ENCODE measurements around the gene MKKS. TPM values are rescaled to one million over a fixed set of nuclear protein-coding genes. Genes with fewer than 3 reads are reported as not detected.
A peak's percentile ranks its signal among the peaks of the same experiment; 100 is the strongest.

Gene MKKS
- total RNA-seq (ENCODE audit: unreplicated experiment): 10.6 TPM
- long read RNA-seq, full-length matches to known transcripts: 9 of 37 reads
- long read RNA-seq, partial matches to known transcripts: 21 of 37 reads
- long read RNA-seq, other reads (novel, unspliced or antisense): 7 of 37 reads

DNA sequence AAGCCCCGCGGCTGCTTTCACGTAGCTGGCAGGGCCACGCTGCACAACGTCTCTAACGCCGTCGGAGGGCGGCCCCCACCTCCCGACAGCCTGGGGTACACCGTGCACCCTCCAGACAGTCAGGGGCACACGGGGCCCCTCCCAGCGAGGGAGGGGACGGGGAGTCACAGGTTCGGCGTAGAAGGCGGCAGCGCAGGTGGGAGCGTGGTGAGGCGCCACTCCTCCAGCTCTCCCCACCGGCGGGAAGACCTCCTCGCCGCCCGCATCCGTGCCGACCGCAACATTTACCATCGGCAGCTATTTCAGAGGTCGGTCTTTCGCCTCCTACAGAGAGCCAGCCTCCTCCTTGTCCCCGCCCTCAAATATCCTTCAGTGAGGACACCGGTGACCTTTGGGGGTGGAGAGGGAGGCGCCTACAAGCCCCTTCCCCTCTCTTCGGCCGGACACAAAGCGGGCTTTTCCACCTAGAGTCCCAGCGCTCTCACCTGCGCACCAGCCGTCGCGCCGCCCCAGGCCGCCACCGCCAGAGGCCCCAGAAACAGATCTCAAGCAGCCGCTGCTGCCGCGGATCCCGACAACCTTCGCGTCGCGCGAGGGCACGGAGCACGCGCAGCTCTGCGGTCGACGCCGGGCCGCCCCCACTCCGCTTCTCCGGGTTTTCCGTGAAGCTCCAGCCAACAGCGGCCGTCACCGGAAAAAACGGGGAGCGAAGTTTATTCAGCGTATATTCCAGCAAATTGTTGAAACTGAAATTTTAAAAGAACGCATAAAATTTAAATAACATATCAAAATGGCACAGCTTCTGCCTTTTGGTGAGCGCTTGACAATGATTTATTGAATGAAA is at the start of gene MKKS:
Gene MKKS, minus strand, starts transcription at position 600 of the 844 bp plus-strand sequence. CDS start 20,708 bp downstream, outside the sequence.
- Mint-ChIP-seq H3K27ac (ENCODE audit: unreplicated experiment) (peak within 1 kb of the TSS; percentile 92), H3K9me3 (ENCODE audit: unreplicated experiment) (no peaks in the 10 kb centered on the region), H3K27me3 (ENCODE audit: unreplicated experiment) (peaks cover 8% of the 10 kb centered on the region), H3K4me1 (ENCODE audit: unreplicated experiment) (peaks cover 22% of the 10 kb centered on the region), H3K36me3 (ENCODE audit: low read depth, unreplicated experiment) (no peaks in the 10 kb centered on the region), H3K4me3 (ENCODE audit: unreplicated experiment) (peak within 1 kb of the TSS; percentile 90)
- TF ChIP-seq, protein P1, sequence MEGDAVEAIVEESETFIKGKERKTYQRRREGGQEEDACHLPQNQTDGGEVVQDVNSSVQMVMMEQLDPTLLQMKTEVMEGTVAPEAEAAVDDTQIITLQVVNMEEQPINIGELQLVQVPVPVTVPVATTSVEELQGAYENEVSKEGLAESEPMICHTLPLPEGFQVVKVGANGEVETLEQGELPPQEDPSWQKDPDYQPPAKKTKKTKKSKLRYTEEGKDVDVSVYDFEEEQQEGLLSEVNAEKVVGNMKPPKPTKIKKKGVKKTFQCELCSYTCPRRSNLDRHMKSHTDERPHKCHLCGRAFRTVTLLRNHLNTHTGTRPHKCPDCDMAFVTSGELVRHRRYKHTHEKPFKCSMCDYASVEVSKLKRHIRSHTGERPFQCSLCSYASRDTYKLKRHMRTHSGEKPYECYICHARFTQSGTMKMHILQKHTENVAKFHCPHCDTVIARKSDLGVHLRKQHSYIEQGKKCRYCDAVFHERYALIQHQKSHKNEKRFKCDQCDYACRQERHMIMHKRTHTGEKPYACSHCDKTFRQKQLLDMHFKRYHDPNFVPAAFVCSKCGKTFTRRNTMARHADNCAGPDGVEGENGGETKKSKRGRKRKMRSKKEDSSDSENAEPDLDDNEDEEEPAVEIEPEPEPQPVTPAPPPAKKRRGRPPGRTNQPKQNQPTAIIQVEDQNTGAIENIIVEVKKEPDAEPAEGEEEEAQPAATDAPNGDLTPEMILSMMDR (IDR thresholded peaks at IDR 0.05; ENCODE audit: unreplicated experiment): no peak
- DNase-seq (ENCODE audit: low spot score): peak; percentile 89

DNA sequence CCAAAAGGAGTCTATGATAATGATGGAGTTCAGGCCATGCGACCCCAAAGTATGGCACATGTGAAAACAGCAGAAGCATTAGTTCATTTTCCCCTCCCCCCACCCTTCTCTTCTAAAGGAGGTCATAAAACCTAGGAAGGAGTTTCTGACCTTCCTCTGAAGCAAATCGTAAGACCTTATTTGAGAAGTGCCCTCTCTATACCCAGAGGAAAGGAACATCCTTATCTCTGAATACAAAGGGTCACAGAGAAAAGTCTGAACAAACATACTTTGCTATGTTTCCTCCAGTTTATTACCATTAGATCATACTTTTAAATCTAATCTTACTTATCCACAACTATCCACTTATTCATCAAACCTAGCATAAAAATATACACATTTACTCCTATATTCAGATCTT is 49.7 kb upstream of the MKKS start:
- no peak for DNase-seq (ENCODE audit: low spot score)
- Mint-ChIP-seq H3K27me3 (ENCODE audit: unreplicated experiment) (no peaks in the 10 kb centered on the region), H3K4me3 (ENCODE audit: unreplicated experiment) (no peak overlapping the region), H3K4me1 (ENCODE audit: unreplicated experiment) (peaks cover 28% of the 10 kb centered on the region), H3K36me3 (ENCODE audit: low read depth, unreplicated experiment) (no peaks in the 10 kb centered on the region), H3K27ac (ENCODE audit: unreplicated experiment) (peak overlapping the region; percentile 21), H3K9me3 (ENCODE audit: unreplicated experiment) (no peaks in the 10 kb centered on the region)
- TF ChIP-seq, protein P1 (IDR thresholded peaks at IDR 0.05; ENCODE audit: unreplicated experiment): no peak

DNA sequence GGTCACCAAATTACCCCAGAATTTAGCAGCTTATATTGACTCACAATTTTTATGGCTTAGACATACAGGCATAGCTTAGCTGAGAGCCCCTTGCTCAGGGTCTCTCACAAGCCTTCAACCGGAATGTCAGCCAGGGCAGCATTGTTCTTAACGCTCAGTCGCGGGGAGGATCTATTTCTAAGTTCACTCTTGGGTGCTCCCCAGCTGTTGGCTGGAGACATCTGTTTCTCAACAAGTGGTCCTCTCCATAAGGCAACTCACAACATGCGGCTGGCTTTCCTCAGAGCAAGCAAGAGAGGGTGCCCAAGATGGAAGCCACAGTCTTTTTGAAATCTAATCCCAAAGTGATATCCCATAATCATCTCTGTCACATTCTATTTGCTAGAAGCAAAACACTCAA is 47.7 kb upstream of the MKKS start:
- TF ChIP-seq, protein P1 (IDR thresholded peaks at IDR 0.05; ENCODE audit: unreplicated experiment): no peak
- Mint-ChIP-seq H3K27ac (ENCODE audit: unreplicated experiment) (no peak overlapping the region), H3K4me3 (ENCODE audit: unreplicated experiment) (no peak overlapping the region), H3K36me3 (ENCODE audit: low read depth, unreplicated experiment) (no peaks in the 10 kb centered on the region), H3K4me1 (ENCODE audit: unreplicated experiment) (peaks cover 18% of the 10 kb centered on the region), H3K27me3 (ENCODE audit: unreplicated experiment) (no peaks in the 10 kb centered on the region), H3K9me3 (ENCODE audit: unreplicated experiment) (no peaks in the 10 kb centered on the region)
- DNase-seq (ENCODE audit: low spot score): no peak

- H3K9me3 Mint-ChIP-seq (ENCODE audit: unreplicated experiment): no peaks in the 10 kb centered on the region
- DNase-seq (ENCODE audit: low spot score): no peak
- peaks cover 23% of the 10 kb centered on the region for H3K4me1 Mint-ChIP-seq (ENCODE audit: unreplicated experiment)
- no peaks in the 10 kb centered on the region for H3K36me3 Mint-ChIP-seq (ENCODE audit: low read depth, unreplicated experiment)
- H3K4me3 Mint-ChIP-seq (ENCODE audit: unreplicated experiment): no peak overlapping the region
- no peak overlapping the region for H3K27ac Mint-ChIP-seq (ENCODE audit: unreplicated experiment)
- TF ChIP-seq, protein P1 (IDR thresholded peaks at IDR 0.05; ENCODE audit: unreplicated experiment): no peak
- H3K27me3 Mint-ChIP-seq (ENCODE audit: unreplicated experiment): peaks cover 3% of the 10 kb centered on the region
Measured at GRCh38 chr20:10478930-10479329, 44.9 kb upstream of the MKKS start.

DNA sequence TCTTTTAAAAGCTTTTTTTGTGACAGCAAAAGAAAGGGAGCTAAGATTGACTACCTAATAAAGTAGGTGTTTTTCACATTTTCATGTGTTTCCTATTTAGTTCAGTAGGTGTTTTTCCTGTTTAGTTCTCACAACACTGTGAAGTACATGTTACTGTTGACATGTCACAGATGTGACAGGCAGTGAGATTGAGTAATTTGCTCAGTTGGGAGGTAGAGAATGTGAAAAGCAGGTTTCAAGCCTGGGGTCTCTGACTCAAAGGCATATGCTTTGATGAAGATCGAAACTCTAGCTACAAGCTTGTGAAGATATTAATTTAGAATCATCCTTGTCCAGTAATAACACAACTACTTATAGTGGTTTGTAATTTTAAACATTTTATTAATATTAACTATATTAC is 44.2 kb upstream of the MKKS start:
- no peak for DNase-seq (ENCODE audit: low spot score)
- Mint-ChIP-seq H3K4me1 (ENCODE audit: unreplicated experiment) (peaks cover 21% of the 10 kb centered on the region), H3K36me3 (ENCODE audit: low read depth, unreplicated experiment) (no peaks in the 10 kb centered on the region), H3K9me3 (ENCODE audit: unreplicated experiment) (no peaks in the 10 kb centered on the region), H3K4me3 (ENCODE audit: unreplicated experiment) (no peak overlapping the region), H3K27me3 (ENCODE audit: unreplicated experiment) (peaks cover 3% of the 10 kb centered on the region), H3K27ac (ENCODE audit: unreplicated experiment) (no peak overlapping the region)
- TF ChIP-seq, protein P1 (IDR thresholded peaks at IDR 0.05; ENCODE audit: unreplicated experiment): no peak

All from endothelial cell (in vitro differentiated cells).